ENCODE measurements around the gene INPP5A. TPM values are rescaled to one million over a fixed set of nuclear protein-coding genes. Genes with fewer than 3 reads are reported as not detected.

The INPP5A gene
- total RNA-seq, 1 experiment from 2014 or later = 22.6 TPM

DNA sequence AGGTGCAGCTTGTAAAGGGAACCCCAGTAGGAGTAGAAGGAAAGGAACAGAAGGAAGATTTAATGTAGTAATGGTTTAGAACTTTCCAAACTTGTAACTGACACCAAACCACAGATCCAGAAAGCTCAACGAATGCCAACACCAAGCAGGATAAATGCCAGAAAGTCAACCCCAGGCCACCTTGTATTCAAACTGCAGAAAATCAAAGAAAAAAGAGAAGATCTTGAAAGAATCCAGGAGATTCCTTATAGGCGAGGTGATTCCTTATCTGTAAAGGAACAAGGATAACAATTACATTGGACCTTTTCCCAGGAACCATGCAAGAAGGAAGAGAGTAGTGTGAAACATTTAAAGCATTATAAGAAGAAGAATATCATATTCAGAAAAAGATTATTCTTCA, 154.7 kb downstream of the INPP5A start:
- Histone ChIP-seq H3K27ac (ENCODE audit: low read length) (no peak overlapping the region), H3K4me3 (ENCODE audit: low read length) (no peak overlapping the region), H3K79me2 (ENCODE audit: low read length) (peaks cover 34% of the 10 kb centered on the region), H4K20me1 (ENCODE audit: low read length) (no peaks in the 10 kb centered on the region), H3K36me3 (ENCODE audit: low read depth, low read length) (0 out of 2 replicates have a peak, but pooled peaks cover 6% of the 10 kb centered on the region), H3K9me2 (replicated peaks; ENCODE audit: low read length) (no peaks in the 10 kb centered on the region), H3K9me3 (ENCODE audit: low read length) (no peaks in the 10 kb centered on the region), H3K4me2 (ENCODE audit: low read length) (no peak overlapping the region), H3F3A (ENCODE audit: low read length, unreplicated experiment) (peaks cover 3% of the 10 kb centered on the region), H3K9ac (ENCODE audit: low read length) (no peak overlapping the region), H3K4me1 (ENCODE audit: insufficient read depth, low read length) (no peaks in the 10 kb centered on the region), H2AFZ (ENCODE audit: low read length) (no peak overlapping the region), H3K27me3 (ENCODE audit: low read length) (no peaks in the 10 kb centered on the region)
- TF ChIP-seq, protein P1, sequence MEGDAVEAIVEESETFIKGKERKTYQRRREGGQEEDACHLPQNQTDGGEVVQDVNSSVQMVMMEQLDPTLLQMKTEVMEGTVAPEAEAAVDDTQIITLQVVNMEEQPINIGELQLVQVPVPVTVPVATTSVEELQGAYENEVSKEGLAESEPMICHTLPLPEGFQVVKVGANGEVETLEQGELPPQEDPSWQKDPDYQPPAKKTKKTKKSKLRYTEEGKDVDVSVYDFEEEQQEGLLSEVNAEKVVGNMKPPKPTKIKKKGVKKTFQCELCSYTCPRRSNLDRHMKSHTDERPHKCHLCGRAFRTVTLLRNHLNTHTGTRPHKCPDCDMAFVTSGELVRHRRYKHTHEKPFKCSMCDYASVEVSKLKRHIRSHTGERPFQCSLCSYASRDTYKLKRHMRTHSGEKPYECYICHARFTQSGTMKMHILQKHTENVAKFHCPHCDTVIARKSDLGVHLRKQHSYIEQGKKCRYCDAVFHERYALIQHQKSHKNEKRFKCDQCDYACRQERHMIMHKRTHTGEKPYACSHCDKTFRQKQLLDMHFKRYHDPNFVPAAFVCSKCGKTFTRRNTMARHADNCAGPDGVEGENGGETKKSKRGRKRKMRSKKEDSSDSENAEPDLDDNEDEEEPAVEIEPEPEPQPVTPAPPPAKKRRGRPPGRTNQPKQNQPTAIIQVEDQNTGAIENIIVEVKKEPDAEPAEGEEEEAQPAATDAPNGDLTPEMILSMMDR (conservative IDR thresholded peaks at IDR 0.05; ENCODE audit: low read depth, low read length) = no peak
- TF ChIP-seq EZH2 (IDR thresholded peaks at IDR 0.05; ENCODE audit: low read length, unreplicated experiment) = no peak
- TF ChIP-seq EZH2phosphoT487 (IDR thresholded peaks at IDR 0.05; ENCODE audit: borderline replicate concordance, low read length) = no peak
- ATAC-seq (no peak), DNase-seq (no peak)
- POLR2A ChIA-PET (ENCODE audit: unreplicated experiment) = no interaction called here
- intact Hi-C loops (cut with micrococcal nuclease) = no loop called here
- CTCF ChIA-PET = no interaction called here
- BruUV-seq (replicated peaks) = TSS peak; percentile 26

DNA sequence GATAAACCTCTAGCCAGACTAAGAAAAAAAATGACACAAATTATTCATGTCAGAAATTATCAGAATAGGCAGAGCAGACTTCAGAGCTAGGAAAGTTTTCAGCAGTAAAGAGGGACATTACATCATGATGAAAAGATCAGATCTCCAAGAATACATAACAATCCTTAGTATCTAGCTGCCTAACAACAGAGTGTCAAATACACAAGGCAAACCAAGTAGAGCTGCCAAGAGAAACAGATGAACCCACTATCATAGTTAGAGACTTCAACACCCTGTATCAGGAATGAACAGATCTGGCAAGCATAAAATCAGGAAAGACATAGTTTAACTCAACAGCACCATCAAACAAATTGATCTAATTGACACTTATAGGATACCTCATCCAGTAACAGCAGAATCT, 156.1 kb downstream of the INPP5A start:
- Histone ChIP-seq H3K9me3 (ENCODE audit: low read length) (no peaks in the 10 kb centered on the region), H3K4me3 (ENCODE audit: low read length) (no peak overlapping the region), H3K36me3 (ENCODE audit: low read depth, low read length) (0 out of 2 replicates have a peak, but pooled peaks cover 6% of the 10 kb centered on the region), H3K9me2 (replicated peaks; ENCODE audit: low read length) (no peaks in the 10 kb centered on the region), H3K27ac (ENCODE audit: low read length) (no peak overlapping the region), H3K4me1 (ENCODE audit: insufficient read depth, low read length) (no peaks in the 10 kb centered on the region), H3K4me2 (ENCODE audit: low read length) (no peak overlapping the region), H3K79me2 (ENCODE audit: low read length) (peaks cover 21% of the 10 kb centered on the region), H2AFZ (ENCODE audit: low read length) (no peak overlapping the region), H4K20me1 (ENCODE audit: low read length) (no peaks in the 10 kb centered on the region), H3K27me3 (ENCODE audit: low read length) (no peaks in the 10 kb centered on the region), H3F3A (ENCODE audit: low read length, unreplicated experiment) (peaks cover 3% of the 10 kb centered on the region), H3K9ac (ENCODE audit: low read length) (no peak overlapping the region)
- DNase-seq (no peak), ATAC-seq (no peak)
- BruUV-seq (replicated peaks) = no TSS peak
- intact Hi-C loops (cut with micrococcal nuclease) = no loop called here
- TF ChIP-seq EZH2phosphoT487 (IDR thresholded peaks at IDR 0.05; ENCODE audit: borderline replicate concordance, low read length) = no peak
- TF ChIP-seq, protein P1 (conservative IDR thresholded peaks at IDR 0.05; ENCODE audit: low read depth, low read length) = no peak
- POLR2A ChIA-PET (ENCODE audit: unreplicated experiment) = no interaction called here
- CTCF ChIA-PET = no interaction called here

DNA sequence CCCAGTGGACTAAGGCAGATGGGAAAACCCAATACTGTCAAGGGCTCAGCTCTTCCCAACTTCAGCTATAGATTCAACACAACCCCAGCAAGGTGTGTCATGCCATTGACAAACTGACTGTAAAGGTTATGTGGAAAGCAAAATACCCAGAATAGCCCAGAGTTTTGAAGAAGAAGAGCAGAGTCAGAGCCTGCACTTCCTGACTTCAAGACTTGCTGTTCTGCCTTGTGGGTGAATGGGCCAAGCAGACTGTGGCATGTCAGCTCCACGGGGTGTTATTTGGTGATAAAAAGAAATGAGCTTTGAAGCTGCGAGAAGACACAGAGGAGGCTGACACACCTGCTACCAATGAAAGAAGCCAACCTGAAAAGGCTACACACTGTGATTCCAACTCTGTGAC, 158.6 kb downstream of the INPP5A start:
- ChIA-PET POLR2A (ENCODE audit: unreplicated experiment) (no interaction called here), CTCF (no interaction called here)
- DNase-seq (no peak), ATAC-seq (no peak)
- no peak overlapping the region for H3K4me3 ChIP-seq (ENCODE audit: low read length)
- no peak overlapping the region for H3K4me2 ChIP-seq (ENCODE audit: low read length)
- no peaks in the 10 kb centered on the region for H4K20me1 ChIP-seq (ENCODE audit: low read length)
- no TSS peak for BruUV-seq (replicated peaks)
- H3K9me2 ChIP-seq (replicated peaks; ENCODE audit: low read length) = no peaks in the 10 kb centered on the region
- no peaks in the 10 kb centered on the region for H3K27me3 ChIP-seq (ENCODE audit: low read length)
- no peak overlapping the region for H3K27ac ChIP-seq (ENCODE audit: low read length)
- H3K9ac ChIP-seq (ENCODE audit: low read length) = no peak overlapping the region
- H3K4me1 ChIP-seq (ENCODE audit: insufficient read depth, low read length) = no peaks in the 10 kb centered on the region
- H2AFZ ChIP-seq (ENCODE audit: low read length) = no peak overlapping the region
- no peaks in the 10 kb centered on the region for H3K9me3 ChIP-seq (ENCODE audit: low read length)
- 0 out of 2 replicates have a peak, but pooled peaks cover 3% of the 10 kb centered on the region for H3K36me3 ChIP-seq (ENCODE audit: low read depth, low read length)
- intact Hi-C loops (cut with micrococcal nuclease) = no loop called here
- H3K79me2 ChIP-seq (ENCODE audit: low read length) = 0 out of 2 replicates have a peak, but pooled peaks cover 3% of the 10 kb centered on the region
- TF ChIP-seq EZH2 (IDR thresholded peaks at IDR 0.05; ENCODE audit: low read length, unreplicated experiment) = no peak
- TF ChIP-seq EZH2phosphoT487 (IDR thresholded peaks at IDR 0.05; ENCODE audit: borderline replicate concordance, low read length) = no peak
- TF ChIP-seq, protein P1 (conservative IDR thresholded peaks at IDR 0.05; ENCODE audit: low read depth, low read length) = no peak
- H3F3A ChIP-seq (ENCODE audit: low read length, unreplicated experiment) = peaks cover 3% of the 10 kb centered on the region

All from PC-3 (cell line).